HG02588 (cell line): Measurements from ENCODE around the gene ASCC1.
"Not testable (repeated sequence)": the region's sequence is repeated elsewhere in the genome, so short reads cannot be mapped to it uniquely, and the experiment has no call there.

Experiments
- ATAC-seq: cut with Tn5 transposase; IDR thresholded peaks from one replicate; pipeline ENCODE4 v1.9.1; 2021; ENCODE audit warnings: mild to moderate bottlenecking, moderate library complexity; ENCODE audit not compliant: unreplicated experiment

The ASCC1 gene

DNA sequence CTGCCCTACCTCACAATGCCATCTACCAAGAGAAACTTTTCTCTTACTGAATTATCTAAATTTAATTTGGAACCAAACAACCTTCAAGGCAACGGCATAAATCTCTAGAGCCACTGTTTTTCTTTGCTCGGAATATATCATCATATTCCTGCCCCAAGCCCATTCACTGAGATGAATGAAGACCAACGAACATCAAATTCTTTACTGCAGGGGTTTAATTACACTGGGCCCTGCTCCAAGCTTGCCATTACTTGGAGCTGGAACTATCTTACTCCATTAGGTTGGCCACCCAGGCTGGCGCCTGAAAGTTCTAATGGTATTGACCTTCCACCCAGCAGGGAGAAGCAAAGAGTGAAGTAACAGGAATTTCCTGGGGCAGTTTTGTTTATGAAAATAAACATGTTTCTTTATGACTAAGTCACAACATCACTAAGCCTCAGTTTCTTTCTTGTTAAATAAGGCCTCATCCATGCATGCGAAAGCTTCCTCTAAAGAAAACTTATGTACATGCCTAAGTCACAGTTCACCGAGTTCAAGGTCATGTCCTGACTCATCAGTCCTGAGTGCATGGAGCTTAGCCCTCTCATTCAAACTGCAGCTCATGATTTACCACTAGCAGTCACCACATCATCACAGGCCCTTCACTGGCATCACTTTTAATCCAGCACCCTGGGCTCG is 42.3 kb downstream of the ASCC1 start:
- ATAC-seq: peak; percentile 63

GRCh38 chr10:72173262-72173618 is 42.8 kb downstream of the ASCC1 start:
- no peak for ATAC-seq

DNA sequence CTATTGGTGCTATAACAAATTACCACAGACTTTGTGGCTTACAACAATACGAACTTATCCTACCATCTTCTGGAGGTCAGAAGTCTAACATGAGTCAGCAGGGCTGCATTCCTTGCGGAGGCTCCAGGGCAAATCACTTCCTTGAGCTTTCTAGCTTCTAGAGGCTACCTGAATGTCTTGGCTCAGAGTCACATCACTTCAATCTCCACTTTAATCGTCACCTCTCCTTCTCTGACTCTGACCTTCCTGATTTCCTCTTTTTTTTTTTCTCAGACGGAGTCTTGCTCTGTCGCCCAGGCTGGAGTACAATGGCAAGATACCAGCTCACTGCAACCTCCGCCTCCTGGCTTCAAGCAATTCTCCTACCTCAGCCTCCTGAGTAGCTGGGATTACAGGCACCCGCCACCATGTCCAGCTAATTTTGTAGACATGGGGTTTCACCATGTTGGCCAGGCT is 44.9 kb downstream of the ASCC1 start:
- ATAC-seq: no peak

DNA sequence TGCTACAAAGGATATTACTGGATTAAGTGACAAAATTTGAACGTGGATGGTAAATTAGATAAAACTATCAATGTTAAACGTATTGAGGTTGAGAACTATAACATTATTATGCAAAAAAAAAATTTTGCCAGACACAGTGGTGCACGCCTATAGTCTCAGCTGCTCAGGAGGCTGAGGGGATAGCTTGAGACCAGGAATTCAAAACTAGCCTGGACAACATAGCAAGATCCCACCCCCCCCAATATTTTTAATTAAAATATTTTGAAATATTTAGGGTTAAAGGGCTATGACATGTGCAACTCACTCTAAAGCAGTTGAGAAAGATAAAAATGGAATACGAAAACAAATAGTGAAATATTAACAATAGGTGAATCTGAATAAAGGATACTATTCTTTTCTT is 45.3 kb downstream of the ASCC1 start:
- no peak for ATAC-seq

GRCh38 chr10:72170263-72170662 is 45.8 kb downstream of the ASCC1 start:
- no peak for ATAC-seq

DNA sequence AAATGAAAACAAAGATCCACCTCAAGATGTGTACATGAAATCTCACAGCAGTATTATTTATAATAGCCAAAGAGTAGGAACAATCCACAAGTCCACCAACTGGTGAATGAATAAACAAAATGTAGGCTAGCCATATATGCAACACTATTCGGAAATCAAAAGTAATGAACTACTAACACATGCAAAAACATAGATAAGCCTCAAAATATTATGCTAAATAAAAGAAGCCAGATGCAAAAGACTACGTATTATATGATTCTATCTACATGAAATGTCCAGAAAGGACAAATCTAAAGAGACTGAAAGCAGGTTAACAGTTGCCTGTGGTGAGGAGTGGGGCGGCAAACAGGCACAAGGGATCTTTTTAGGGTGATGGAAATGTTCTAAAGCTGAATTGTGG is 49.0 kb downstream of the ASCC1 start:
- no peak for ATAC-seq

DNA sequence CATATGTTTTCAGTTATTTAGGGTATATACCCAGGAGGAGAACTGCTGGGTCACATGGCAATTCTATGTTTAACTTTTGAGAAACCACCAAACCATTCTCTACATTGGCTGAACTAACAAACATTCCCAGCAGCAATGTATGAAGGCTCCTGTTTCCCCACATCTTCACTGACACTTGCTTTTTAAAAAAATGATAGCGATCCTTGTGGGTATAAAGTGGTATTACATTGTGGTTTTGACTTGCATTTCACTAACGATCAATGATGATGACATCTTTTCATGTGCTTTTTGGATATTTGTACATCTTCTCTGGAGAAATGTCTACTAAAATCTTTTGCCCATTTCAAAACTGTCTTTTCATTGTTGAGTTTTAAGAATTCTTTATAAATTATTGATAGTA is 51.5 kb downstream of the ASCC1 start:
- ATAC-seq: no peak

DNA sequence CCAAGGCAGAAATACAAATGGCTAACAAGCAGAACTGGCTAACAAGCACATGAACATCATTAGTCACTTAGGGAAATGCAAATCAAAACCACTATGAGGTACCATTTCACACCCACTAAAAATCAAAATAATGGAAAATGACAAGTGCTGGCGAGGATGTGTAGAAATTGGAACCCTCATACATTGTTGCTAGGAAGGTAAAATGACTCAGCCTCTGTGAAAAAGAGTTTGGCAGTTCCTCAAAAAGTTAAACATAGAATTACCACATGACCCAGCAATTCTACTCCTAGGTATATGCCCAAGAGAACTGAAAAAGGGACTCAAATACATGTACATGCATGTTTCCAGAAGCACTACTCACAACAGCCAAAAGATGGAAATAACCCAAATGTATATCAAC is 53.1 kb downstream of the ASCC1 start:
- ATAC-seq: peak; percentile 63

DNA sequence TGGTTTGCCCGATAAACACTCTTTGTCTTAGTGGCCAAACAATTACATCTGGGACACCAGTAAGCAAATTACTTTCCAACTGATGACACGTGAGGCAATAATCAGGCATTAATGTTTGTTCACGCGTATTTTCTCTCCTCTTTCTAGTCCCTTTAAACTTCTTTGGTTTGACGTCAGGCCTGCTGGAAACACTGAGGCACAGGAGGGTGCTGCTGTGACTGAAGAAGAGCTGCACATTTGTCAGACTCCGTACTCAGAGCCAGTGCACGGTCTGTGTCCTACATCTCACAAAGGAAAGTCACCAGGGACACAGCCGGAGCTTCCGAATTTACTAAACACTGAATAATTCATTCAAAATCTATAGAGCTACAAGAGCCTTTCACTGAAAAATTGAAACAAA is 57.9 kb downstream of the ASCC1 start:
- no peak for ATAC-seq

DNA sequence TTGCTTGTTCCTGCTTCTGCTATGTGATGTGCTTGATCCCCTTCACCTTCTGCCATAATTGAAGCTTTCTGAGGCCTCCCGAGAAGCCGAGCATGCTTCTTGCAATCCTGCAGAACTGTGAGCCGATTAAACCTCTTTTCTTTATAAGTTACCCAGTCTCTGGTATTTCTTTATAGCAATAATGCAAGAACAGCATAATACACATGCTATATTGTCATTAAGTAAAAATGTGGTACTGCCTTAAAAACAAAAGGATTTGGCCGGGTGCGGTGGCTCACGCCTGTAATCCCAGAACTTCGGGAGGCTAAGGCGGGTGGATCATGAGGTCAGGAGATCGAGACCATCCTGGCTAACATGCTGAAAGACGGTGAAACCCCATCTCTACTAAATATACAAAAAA is 59.9 kb downstream of the ASCC1 start:
- ATAC-seq: no peak

DNA sequence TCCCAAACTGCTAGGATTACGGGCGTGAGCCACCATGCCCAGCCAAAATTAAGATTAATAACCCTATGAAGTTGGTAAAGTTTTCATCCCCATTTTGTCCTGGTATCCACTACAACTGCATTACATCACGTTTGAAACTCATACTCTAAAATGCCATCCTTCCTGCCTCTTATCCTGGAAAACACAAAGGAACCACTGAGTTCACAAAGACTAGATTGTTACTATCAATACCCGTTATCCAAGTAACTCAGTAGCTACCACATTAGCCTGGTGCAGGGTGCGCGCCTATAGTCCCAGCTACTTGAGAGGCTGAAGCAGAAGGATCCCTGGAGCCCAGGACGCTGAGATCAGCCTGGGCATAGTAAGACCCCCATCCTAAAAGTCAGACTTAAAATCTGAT is 63.8 kb downstream of the ASCC1 start:
- no peak for ATAC-seq

DNA sequence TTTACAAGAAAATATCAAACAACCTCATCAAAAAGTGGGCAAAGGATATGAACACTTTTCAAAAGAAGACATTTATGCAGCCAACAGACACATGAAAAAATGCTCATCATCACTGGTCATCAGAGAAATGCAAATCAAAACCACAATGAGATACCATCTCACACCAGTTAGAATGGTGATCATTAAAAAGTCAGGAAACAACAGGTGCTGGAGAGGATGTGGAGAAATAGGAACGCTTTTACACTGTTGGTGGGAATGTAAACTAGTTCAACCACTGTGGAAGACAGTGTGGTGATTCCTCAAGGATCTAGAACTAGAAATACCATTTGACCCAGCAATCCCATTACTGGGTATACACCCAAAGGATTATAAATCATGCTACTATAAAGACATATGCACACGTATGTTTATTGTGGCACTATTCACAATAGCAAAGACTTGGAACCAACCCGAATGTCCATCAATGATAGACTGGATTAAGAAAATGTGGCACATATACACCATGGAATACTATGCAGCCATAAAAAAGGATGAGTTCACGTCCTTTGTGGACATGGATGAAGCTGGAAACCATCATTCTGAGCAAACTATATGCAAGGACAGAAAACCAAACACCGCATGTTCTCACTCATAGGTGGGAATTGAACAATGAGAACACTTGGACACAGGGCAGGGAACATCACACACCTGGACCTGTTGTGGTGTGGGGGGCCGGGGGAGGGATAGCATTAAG is 65.2 kb downstream of the ASCC1 start:
- ATAC-seq: not testable (repeated sequence)

- not testable (repeated sequence) for ATAC-seq
These were observed 68.8 kb downstream of the ASCC1 start for GRCh38 chr10:72147324-72147584.

DNA sequence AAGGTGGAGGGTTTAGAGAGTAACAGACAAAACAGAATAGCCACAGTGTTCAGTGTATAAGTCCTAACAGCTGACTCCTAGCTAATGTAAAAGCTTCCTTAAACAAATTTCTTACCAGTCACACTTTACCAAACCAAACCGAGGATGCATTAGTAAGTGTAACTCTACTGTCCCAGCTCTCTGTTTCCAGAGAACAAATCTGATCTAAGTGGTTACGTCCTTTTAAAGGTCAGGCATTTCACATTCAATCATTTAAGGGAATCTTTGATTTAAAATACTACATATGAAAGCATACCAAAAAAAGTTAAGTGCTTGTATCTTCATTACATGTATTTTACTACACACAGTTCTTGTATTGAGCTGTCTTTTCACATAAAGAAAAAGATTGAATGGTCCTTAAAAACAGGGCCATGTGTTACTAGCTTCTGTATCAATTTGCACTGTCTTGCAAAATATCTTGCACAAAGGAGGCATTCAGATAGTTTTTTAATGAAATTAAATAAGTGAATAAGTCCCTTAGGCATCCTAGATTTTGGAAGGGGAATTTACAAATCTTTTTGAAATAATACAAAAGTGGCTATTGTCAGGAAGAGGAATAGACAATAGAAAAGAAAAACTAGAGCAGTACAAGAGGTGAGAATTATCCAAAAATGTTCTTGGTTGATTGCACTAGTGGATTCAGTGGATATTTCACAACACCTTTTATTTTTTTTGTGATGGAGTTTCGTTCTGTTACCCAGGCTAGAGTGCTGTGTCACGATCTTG is 69.3 kb downstream of the ASCC1 start:
- ATAC-seq: no peak

DNA sequence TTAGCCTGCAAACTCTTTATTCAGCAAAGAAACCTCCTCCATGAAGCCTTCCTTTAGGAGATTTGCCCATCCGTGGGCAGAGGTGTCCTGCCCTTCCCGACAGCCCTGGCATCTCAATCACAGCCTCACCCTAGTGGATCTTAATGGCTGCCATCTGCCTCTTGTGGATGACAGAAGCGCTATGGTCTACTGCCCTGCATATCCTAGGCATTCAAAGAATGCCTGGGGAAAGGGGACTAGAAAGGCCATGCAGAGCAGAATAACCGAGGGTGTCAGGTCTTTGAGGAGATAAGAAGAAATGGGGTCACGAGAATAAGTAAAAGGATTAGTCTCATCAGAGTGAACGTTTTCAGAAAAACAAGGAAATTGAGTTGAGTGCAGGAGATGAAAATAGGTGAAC is 70.0 kb downstream of the ASCC1 start:
- no peak for ATAC-seq

- ATAC-seq: no peak
These were observed 70.4 kb downstream of the ASCC1 start for GRCh38 chr10:72145657-72146056.

DNA sequence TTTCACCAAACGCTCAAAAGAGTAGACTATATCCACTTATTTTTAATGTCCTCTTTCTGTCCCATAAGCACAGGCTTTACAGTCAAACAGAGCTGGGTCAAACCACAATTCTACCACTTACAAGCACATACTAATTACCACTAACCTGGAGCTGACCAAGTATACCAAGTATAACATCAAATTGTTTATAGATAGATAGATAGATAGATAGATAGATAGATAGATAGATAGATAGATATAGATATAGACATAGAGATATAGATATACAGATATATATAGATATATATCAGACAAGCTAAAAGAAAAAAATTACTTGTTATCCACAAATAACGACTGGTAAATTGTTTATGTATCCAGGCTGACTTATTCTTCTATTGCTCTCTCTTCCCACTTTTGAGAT is 75.2 kb downstream of the ASCC1 start:
- no peak for ATAC-seq

DNA sequence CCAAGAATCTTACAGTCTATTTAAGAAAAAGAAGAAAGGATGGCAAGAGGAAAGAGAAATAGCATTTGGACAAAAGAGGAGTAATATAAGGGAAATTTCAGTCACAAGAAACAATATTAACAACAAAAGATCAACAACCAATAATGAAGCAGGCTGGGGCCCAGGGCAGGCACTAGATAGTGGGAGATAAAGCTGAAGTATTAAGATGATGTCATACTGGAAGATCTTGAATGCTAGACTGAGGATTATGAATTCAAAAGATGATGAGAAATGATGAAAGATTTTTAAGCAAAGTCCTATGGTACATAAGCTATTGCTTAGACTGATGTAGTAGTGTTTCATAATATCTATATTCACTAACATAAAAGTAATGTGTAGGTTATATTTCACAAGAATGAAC is 75.9 kb downstream of the ASCC1 start:
- no peak for ATAC-seq

- ATAC-seq: no peak
These were observed 78.5 kb downstream of the ASCC1 start for GRCh38 chr10:72137583-72137982.

DNA sequence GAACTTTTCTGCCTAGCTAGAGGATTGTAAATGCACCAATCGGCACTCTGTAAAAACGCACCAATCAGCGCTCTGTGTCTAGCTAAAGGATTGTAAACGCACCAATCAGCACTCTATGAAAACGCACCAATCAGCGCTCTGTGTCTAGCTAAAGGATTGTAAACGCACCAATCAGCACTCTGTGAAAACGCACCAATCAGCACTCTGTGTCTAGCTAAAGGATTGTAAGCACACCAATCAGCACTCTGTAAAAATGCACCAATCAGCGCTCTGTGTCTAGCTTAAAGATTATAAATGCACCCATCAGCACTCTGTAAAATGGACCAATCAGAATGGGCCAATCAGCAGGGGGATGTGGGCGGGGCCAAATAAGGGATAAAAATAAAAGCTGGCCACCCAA is 79.9 kb downstream of the ASCC1 start:
- ATAC-seq: not testable (repeated sequence)

DNA sequence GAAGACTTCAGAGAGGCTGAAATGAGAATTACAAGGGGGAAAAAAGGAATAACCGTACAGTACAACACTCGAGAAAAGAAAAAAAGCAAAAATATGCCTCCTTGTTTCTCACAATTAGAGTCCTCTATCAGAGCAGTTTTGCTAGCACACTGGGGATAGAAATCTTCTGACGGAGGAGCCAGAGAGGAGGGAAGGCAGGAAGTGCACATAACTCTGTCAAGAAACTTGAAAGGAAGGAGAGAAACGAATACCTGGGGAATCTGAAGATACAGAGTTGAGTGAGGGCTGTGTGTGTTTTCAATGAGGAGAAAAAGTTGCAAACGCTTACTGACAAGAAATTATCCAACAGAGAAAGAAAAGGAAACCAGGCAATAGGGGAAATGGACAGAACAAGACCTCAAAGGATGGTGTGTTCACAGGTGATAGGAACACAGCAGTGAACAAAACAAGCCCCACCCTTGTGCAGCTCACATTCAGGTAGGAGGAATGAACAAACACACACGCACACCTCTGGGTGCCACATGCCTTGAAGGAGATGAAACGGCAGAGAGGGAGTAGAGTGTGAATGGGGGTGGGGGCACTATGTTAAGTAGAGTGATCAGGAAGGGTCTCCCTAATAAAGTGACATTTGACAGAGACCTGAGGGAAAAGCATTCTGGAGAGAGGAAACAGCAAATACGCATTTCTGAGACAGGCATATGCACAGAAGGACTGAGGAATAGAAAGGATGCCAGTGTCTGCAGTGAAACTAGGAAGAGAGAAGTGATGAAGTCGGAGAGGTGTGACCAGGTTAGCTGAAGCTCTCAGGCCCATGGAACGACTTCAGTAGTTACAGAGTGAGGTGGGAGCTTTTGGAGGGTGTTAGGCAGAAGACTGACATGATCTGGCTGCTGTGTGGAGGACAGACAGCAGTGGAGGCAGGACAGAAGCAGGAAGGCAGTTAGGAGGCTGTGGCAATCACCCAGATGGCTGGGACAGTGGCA is 81.0 kb downstream of the ASCC1 start:
- ATAC-seq: no peak
